ENCODE measurements around the gene GRIFIN. TPM values are rescaled to one million over a fixed set of nuclear protein-coding genes. Genes with fewer than 3 reads are reported as not detected.
"Not testable (repeated sequence)": the region's sequence is repeated elsewhere in the genome, so short reads cannot be mapped to it uniquely, and the experiment has no call there.

Gene GRIFIN
- total and polyA plus RNA-seq, 2 donors (not counting 1 experiment from before 2014, with no cell fraction given), result not detected

- not testable (repeated sequence) for H4K20me1 ChIP-seq (ENCODE audit: control insufficient read depth, insufficient read depth, low read length, poor library complexity, severe bottlenecking); H3K9me3 ChIP-seq (ENCODE audit: control extremely low read depth in 1 of 3, control insufficient read depth in 2 of 3, insufficient read depth in 1 of 3, low read length in 2 of 3); H3K4me3 ChIP-seq (ENCODE audit: control extremely low read depth in 1 of 5, extremely low read depth in 1 of 5, insufficient read depth in 1 of 5, low read depth in 2 of 5, low read length in 4 of 5); H3K27ac Mint-ChIP-seq; H3K9me3 Mint-ChIP-seq (ENCODE audit: insufficient read depth); H3K79me2 ChIP-seq (ENCODE audit: control insufficient read depth, insufficient read depth, low read length); ATAC-seq (ENCODE audit: low read depth); H3K36me3 ChIP-seq (replicated peaks in 1 of 2; ENCODE audit: control extremely low read depth in 1 of 2, control insufficient read depth in 1 of 2, extremely low read depth in 1 of 2, insufficient read depth in 2 of 2, low read length in 1 of 2); H3K4me2 ChIP-seq (replicated peaks; ENCODE audit: low read depth, low read length, poor library complexity, severe bottlenecking); H3K27ac ChIP-seq (ENCODE audit: low read length in 2 of 2); H3K4me1 ChIP-seq (ENCODE audit: control insufficient read depth in 2 of 2, insufficient read depth in 2 of 2, low read length in 2 of 2); H2AFZ ChIP-seq (ENCODE audit: insufficient read depth, low read depth, low read length, poor library complexity, severe bottlenecking); H3K27me3 Mint-ChIP-seq; H3K9ac ChIP-seq (ENCODE audit: low read length); H3K27me3 ChIP-seq (replicated peaks in 1 of 4; ENCODE audit: control extremely low read depth in 1 of 4, control insufficient read depth in 3 of 4, insufficient read depth in 4 of 4, low read length in 3 of 4); DNase-seq; H3K4me3 Mint-ChIP-seq; H3K4me1 Mint-ChIP-seq
- WGBS (ENCODE audit: insufficient coverage), result 74% methylated on average over 6 of the region's 9 CpGs
- ChIA-PET CTCF (interaction anchor here (0.7 to 6.9 kb wide), 28 partner anchors 9 to 891 kb away, joined by 3 to 104 read pairs (median 4); partner anchors contain the start of gene IQCE), POLR2A (interaction anchor here (0.7 to 1.2 kb wide), 2 partner anchors 51 to 116 kb away, joined by 4 to 5 read pairs; no protein-coding TSS in a partner anchor)
- intact Hi-C loops (cut with micrococcal nuclease), result loop anchor here (1.0 kb wide), 1 partner anchor 18 kb away; no protein-coding TSS in a partner anchor
Observed at GRCh38 chr7:2469460-2470203, 6.6 kb downstream of the GRIFIN start.

GRCh38 chr7:2468227-2468626, 8.0 kb downstream of the GRIFIN start:
- H3K27ac Mint-ChIP-seq, result no peak overlapping the region
- peaks cover 0 to 5% of the 10 kb centered on the region in 2 donors for H3K4me1 ChIP-seq (ENCODE audit: control insufficient read depth in 2 of 2, insufficient read depth in 2 of 2, low read length in 2 of 2)
- ChIA-PET POLR2A (interaction anchor here (1.2 kb wide), 1 partner anchor 114 kb away, joined by 5 read pairs; no protein-coding TSS in a partner anchor), CTCF (interaction anchor here (0.5 to 6.9 kb wide), 28 partner anchors 10 to 889 kb away, joined by 3 to 104 read pairs (median 4); no protein-coding TSS in a partner anchor)
- intact Hi-C loops (cut with micrococcal nuclease), result no loop called here
- H3K4me2 ChIP-seq (replicated peaks; ENCODE audit: low read depth, low read length, poor library complexity, severe bottlenecking), result no peak overlapping the region
- no peak overlapping the region for H3K4me3 ChIP-seq (ENCODE audit: control extremely low read depth in 1 of 5, extremely low read depth in 1 of 5, insufficient read depth in 1 of 5, low read depth in 2 of 5, low read length in 4 of 5)
- H3K36me3 ChIP-seq (replicated peaks in 1 of 2; ENCODE audit: control extremely low read depth in 1 of 2, control insufficient read depth in 1 of 2, extremely low read depth in 1 of 2, insufficient read depth in 2 of 2, low read length in 1 of 2), result no peaks in the 10 kb centered on the region
- ATAC-seq (ENCODE audit: low read depth) (no peak), DNase-seq (no peak)
- H2AFZ ChIP-seq (ENCODE audit: insufficient read depth, low read depth, low read length, poor library complexity, severe bottlenecking), result no peak overlapping the region
- H3K9ac ChIP-seq (ENCODE audit: low read length), result no peak overlapping the region
- peaks cover 4% of the 10 kb centered on the region for H3K4me1 Mint-ChIP-seq
- WGBS (ENCODE audit: insufficient coverage), result 73% methylated on average over 7 of the region's 7 CpGs
- no peaks in the 10 kb centered on the region for H3K79me2 ChIP-seq (ENCODE audit: control insufficient read depth, insufficient read depth, low read length)
- peaks cover 9% of the 10 kb centered on the region for H3K27me3 Mint-ChIP-seq
- H3K9me3 ChIP-seq (ENCODE audit: control extremely low read depth in 1 of 3, control insufficient read depth in 2 of 3, insufficient read depth in 1 of 3, low read length in 2 of 3), result peaks cover 0 to 5% (median 0%) of the 10 kb centered on the region in 3 donors
- no peak overlapping the region for H3K4me3 Mint-ChIP-seq
- peaks cover 0 to 8% (median 0%) of the 10 kb centered on the region in 4 experiments for H3K27me3 ChIP-seq (replicated peaks in 1 of 4; ENCODE audit: control extremely low read depth in 1 of 4, control insufficient read depth in 3 of 4, insufficient read depth in 4 of 4, low read length in 3 of 4)
- no peaks in the 10 kb centered on the region for H4K20me1 ChIP-seq (ENCODE audit: control insufficient read depth, insufficient read depth, low read length, poor library complexity, severe bottlenecking)
- TF ChIP-seq CTCF (IDR thresholded peaks at IDR 0.05) (no peak), EZH2 (IDR thresholded peaks at IDR 0.05; ENCODE audit: borderline replicate concordance, insufficient read depth, low read depth, low read length, poor library complexity, severe bottlenecking) (no peak)
- H3K27ac ChIP-seq (ENCODE audit: low read length in 2 of 2), result no peak overlapping the region
- H3K9me3 Mint-ChIP-seq (ENCODE audit: insufficient read depth), result no peaks in the 10 kb centered on the region
